H9 (cell line): Measurements from ENCODE around the gene SMARCA1. TPM values are rescaled to one million over a fixed set of nuclear protein-coding genes. Genes with fewer than 3 reads are reported as not detected.

Experiments
- DNase-seq: peaks from one replicate; pipeline ENCODE4 v3.0.0-alpha.2; 2017
- H2AFZ ChIP-seq: one replicate; pipeline ENCODE4 v1.6.1; 2013; ENCODE audit warnings: mild to moderate bottlenecking, low read length, control low read depth, moderate library complexity
- H2AK5ac ChIP-seq: 2 replicates; pipeline ENCODE4 v1.6.1; 2013; ENCODE audit warnings: low read length, control low read depth, mixed read lengths; ENCODE audit not compliant: insufficient read length
- H2BK120ac ChIP-seq: one replicate; pipeline ENCODE4 v1.6.1; 2013; ENCODE audit warnings: low read depth, mild to moderate bottlenecking, low read length, control low read depth, inconsistent platforms; ENCODE audit not compliant: poor library complexity, severe bottlenecking
- H2BK12ac ChIP-seq: 2 replicates; pipeline ENCODE4 v1.6.1; 2013; ENCODE audit warnings: low read length, control low read depth, mixed read lengths, low read depth; ENCODE audit not compliant: insufficient read length
- H2BK15ac ChIP-seq: 2 replicates; pipeline ENCODE4 v1.6.1; 2013; ENCODE audit warnings: low read depth, low read length, control low read depth
- H2BK20ac ChIP-seq: one replicate; pipeline ENCODE4 v1.6.1; 2013; ENCODE audit warnings: low read depth, mild to moderate bottlenecking, low read length, control low read depth, inconsistent platforms; ENCODE audit not compliant: poor library complexity, severe bottlenecking
- H2BK5ac ChIP-seq: 2 replicates; pipeline ENCODE4 v1.6.1; 2013; ENCODE audit warnings: low read length, control low read depth, mixed read lengths; ENCODE audit not compliant: insufficient read length
- H3K14ac ChIP-seq: 2 replicates; pipeline ENCODE4 v1.6.1; 2013; ENCODE audit warnings: low read length, control low read depth; ENCODE audit not compliant: insufficient read depth
- H3K18ac ChIP-seq: 2 replicates; pipeline ENCODE4 v1.6.1; 2013; ENCODE audit warnings: low read depth, mild to moderate bottlenecking, mixed read lengths, low read length, control low read depth; ENCODE audit not compliant: insufficient read length
- H3K23ac ChIP-seq: 2 replicates; pipeline ENCODE4 v1.6.1; 2013; ENCODE audit warnings: low read length, control low read depth, mixed read lengths, low read depth; ENCODE audit not compliant: insufficient read length
- H3K23me2 ChIP-seq: 2 replicates; pipeline ENCODE4 v1.6.1; 2013; ENCODE audit warnings: low read depth, mild to moderate bottlenecking, mixed read lengths, low read length, control low read depth; ENCODE audit not compliant: insufficient read length, poor library complexity, severe bottlenecking
- H3K27ac ChIP-seq: 2 replicates; pipeline ENCODE4 v1.5.1; 2013; ENCODE audit warnings: low read length, control low read depth, mixed read lengths, low read depth; ENCODE audit not compliant: insufficient read length
- H3K27me3 ChIP-seq: 2 replicates; pipeline ENCODE4 v1.6.1; 2013; ENCODE audit warnings: low read length, control low read depth, inconsistent platforms; ENCODE audit not compliant: insufficient read depth
- H3K4ac ChIP-seq: 2 replicates; pipeline ENCODE4 v1.6.1; 2013; ENCODE audit warnings: low read depth, mild to moderate bottlenecking, control low read depth, inconsistent platforms, low read length, moderate library complexity
- H3K4me1 ChIP-seq: 2 replicates; pipeline ENCODE4 v1.6.1; 2013; ENCODE audit warnings: low read length, control low read depth, inconsistent platforms; ENCODE audit not compliant: insufficient read depth
- H3K4me2 ChIP-seq: 2 replicates; pipeline ENCODE4 v1.6.1; 2013; ENCODE audit warnings: low read length, control low read depth, mixed read lengths; ENCODE audit not compliant: insufficient read length, insufficient read depth
- H3K56ac ChIP-seq: 2 replicates; pipeline ENCODE4 v1.6.1; 2013; ENCODE audit warnings: low read depth, mild to moderate bottlenecking, mixed read lengths, low read length, control low read depth; ENCODE audit not compliant: insufficient read length
- H3K79me1 ChIP-seq: 2 replicates; pipeline ENCODE4 v1.6.1; 2013; ENCODE audit warnings: low read depth, mild to moderate bottlenecking, moderate library complexity, low read length, control low read depth, inconsistent platforms; ENCODE audit not compliant: insufficient read depth, poor library complexity, severe bottlenecking
- H3K79me2 ChIP-seq: 2 replicates; pipeline ENCODE4 v1.6.1; 2013; ENCODE audit warnings: low read length, control low read depth, inconsistent platforms; ENCODE audit not compliant: insufficient read depth
- H3K9ac ChIP-seq: 2 replicates; pipeline ENCODE4 v1.6.1; 2013; ENCODE audit warnings: low read length, control low read depth, mixed read lengths; ENCODE audit not compliant: insufficient read length; ENCODE audit errors: extremely low read depth
- H3K9me3 ChIP-seq: one replicate; pipeline ENCODE4 v1.6.1; 2013; ENCODE audit warnings: low read depth, low read length, inconsistent platforms; ENCODE audit not compliant: control insufficient read depth
- H3T11ph ChIP-seq: one replicate; pipeline ENCODE4 v1.6.1; 2013; ENCODE audit warnings: mild to moderate bottlenecking, low read length, control low read depth, inconsistent platforms
- H4K20me1 ChIP-seq: one replicate; pipeline ENCODE4 v1.6.1; 2013; ENCODE audit not compliant: control insufficient read depth, insufficient read length, insufficient read depth
- H4K5ac ChIP-seq: 2 replicates; pipeline ENCODE4 v1.6.1; 2013; ENCODE audit warnings: low read depth, mild to moderate bottlenecking, mixed read lengths, low read length, control low read depth; ENCODE audit not compliant: insufficient read length
- H4K8ac ChIP-seq: replicated peaks from 2 replicates; pipeline ENCODE4 v1.6.1; 2013; ENCODE audit warnings: low read length, control low read depth, mixed read lengths, low read depth; ENCODE audit not compliant: insufficient read length
- H4K91ac ChIP-seq: 2 replicates; pipeline ENCODE4 v1.6.1; 2013; ENCODE audit warnings: low read depth, mild to moderate bottlenecking, moderate library complexity, mixed read lengths, low read length, control low read depth; ENCODE audit not compliant: insufficient read length
- H3K27ac Mint-ChIP-seq, 3 experiments: 2 replicates in 2 of 3; 3 replicates in 1 of 3; pipeline ENCODE4 v1.8.0; 2020 to 2021; ENCODE audit warnings: mixed read lengths in 3 of 3, mild to moderate bottlenecking in 1 of 3, moderate library complexity in 1 of 3
- H3K27me3 Mint-ChIP-seq: 2 replicates; pipeline ENCODE4 v1.8.0; 2021; ENCODE audit warnings: low read depth, mild to moderate bottlenecking, moderate library complexity, mixed read lengths
- H3K36me3 Mint-ChIP-seq, 3 experiments: 2 replicates in 2 of 3; 3 replicates in 1 of 3; pipeline ENCODE4 v1.8.0; 2020 to 2021; ENCODE audit warnings: low read depth in 3 of 3, mixed read lengths in 3 of 3; ENCODE audit not compliant: insufficient read depth in 1 of 3
- H3K4me1 Mint-ChIP-seq, 2 experiments: 2 replicates each; pipeline ENCODE4 v1.8.0; 2020; ENCODE audit warnings: mixed read lengths in 2 of 2
- H3K4me3 Mint-ChIP-seq, 2 experiments: 2 replicates in 1 of 2; 3 replicates in 1 of 2; pipeline ENCODE4 v1.8.0; 2020 to 2021; ENCODE audit warnings: mild to moderate bottlenecking in 2 of 2, mixed read lengths in 2 of 2, moderate library complexity in 1 of 2
- H3K9me3 Mint-ChIP-seq, 2 experiments: 2 replicates in 1 of 2; 3 replicates in 1 of 2; pipeline ENCODE4 v1.8.0; 2020; ENCODE audit warnings: mild to moderate bottlenecking in 2 of 2, mixed read lengths in 2 of 2, moderate library complexity in 1 of 2
- CTCF ChIP-seq: fragments of 200-600 bp; sonication (generic); conservative IDR thresholded peaks from 3 replicates; pipeline ENCODE4 v1.8.0; 2021; ENCODE audit warnings: antibody characterized with exemption, mild to moderate bottlenecking
- WGBS: extraction: QIAGEN DNeasy Blood & Tissue Kit; methylation state at CpG from one replicate; pipeline ENCODE4 v1.1.7; 2013; ENCODE audit warnings: missing lambda C conversion rate, low lambda C conversion rate, mixed read lengths; ENCODE audit not compliant: insufficient read length; ENCODE audit errors: extremely low coverage; 5-methylcytosine and 5-hydroxymethylcytosine counted together
- total RNA-seq: library from RNA; stranded (reverse); gene quantifications from 2 replicates; pipeline ENCODE4 v1.2.1, GENCODE V29; 2021

Gene SMARCA1
- total RNA-seq, 1 experiment from 2014 or later = 105 TPM

GRCh38 chrX:129553619-129554288 is 30.5 kb upstream of the SMARCA1 start:
- Histone ChIP-seq H3K4ac (no peak overlapping the region), H4K20me1 (no peaks in the 10 kb centered on the region), H3K4me1 (no peaks in the 10 kb centered on the region), H3K27ac (no peak overlapping the region), H3K27me3 (no peaks in the 10 kb centered on the region), H2BK15ac (no peak overlapping the region), H3K79me2 (no peaks in the 10 kb centered on the region), H3K23ac (no peak overlapping the region), H2AK5ac (no peak overlapping the region), H2AFZ (no peak overlapping the region), H2BK5ac (no peak overlapping the region), H3K4me2 (no peak overlapping the region), H2BK12ac (no peak overlapping the region), H3K9me3 (no peaks in the 10 kb centered on the region), H4K8ac (no peak overlapping the region), H3K18ac (no peak overlapping the region), H2BK120ac (no peak overlapping the region), H3T11ph (no peak overlapping the region), H4K91ac (no peak overlapping the region), H3K56ac (no peak overlapping the region), H3K23me2 (no peaks in the 10 kb centered on the region), H4K5ac (no peak overlapping the region), H3K14ac (no peak overlapping the region), H3K9ac (no peak overlapping the region), H2BK20ac (no peak overlapping the region), H3K79me1 (no peaks in the 10 kb centered on the region)
- no peaks in the 10 kb centered on the region for H3K4me1 Mint-ChIP-seq
- TF ChIP-seq CTCF = no peak
- DNase-seq = no peak
- H3K27ac Mint-ChIP-seq = no peak overlapping the region
- no peaks in the 10 kb centered on the region for H3K9me3 Mint-ChIP-seq
- H3K27me3 Mint-ChIP-seq = no peaks in the 10 kb centered on the region
- no peak overlapping the region for H3K4me3 Mint-ChIP-seq
- H3K36me3 Mint-ChIP-seq = peaks cover 12 to 41% (median 37%) of the 10 kb centered on the region in 3 experiments; a peak in 6 of 7 replicates
- no CpG with 5 or more reads among the region's 3 CpGs for WGBS
